AG09319 (cell line): ENCODE data around the gene MRPS5.
"Not testable (repeated sequence)": the region's sequence is repeated elsewhere in the genome, so short reads cannot be mapped to it uniquely, and the experiment has no call there.

Experiments used
- DNase-seq: peaks from one replicate; pipeline ENCODE4 v3.0.0-alpha.2; 2010; ENCODE audit warnings: low read depth; ENCODE audit errors: extremely low read depth
- CTCF ChIP-seq: IDR thresholded peaks from 2 replicates; pipeline ENCODE4 v1.5.1; 2011; ENCODE audit warnings: low read depth, mild to moderate bottlenecking, inconsistent platforms, low read length, moderate library complexity

The MRPS5 gene

DNA sequence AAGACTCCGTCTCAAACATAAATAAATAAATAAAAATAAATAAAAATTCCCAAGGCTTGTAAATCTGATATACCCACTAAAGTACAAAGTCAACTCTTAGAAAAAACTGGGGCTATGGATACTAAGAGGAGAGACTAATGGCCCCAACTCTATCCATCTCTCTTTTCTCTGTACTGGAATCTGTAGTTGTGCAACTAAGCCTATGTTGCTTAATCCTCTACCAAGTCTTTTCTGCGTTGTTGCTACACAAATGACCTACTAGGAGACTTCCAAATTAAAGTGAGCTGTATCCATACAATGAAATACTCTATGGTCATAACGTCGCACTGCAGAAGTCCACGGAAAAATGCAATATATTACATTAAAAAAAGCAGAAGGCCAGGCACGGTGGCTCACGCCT is 8.1 kb downstream of the MRPS5 start:
- TF ChIP-seq CTCF = no peak
- DNase-seq = no peak

DNA sequence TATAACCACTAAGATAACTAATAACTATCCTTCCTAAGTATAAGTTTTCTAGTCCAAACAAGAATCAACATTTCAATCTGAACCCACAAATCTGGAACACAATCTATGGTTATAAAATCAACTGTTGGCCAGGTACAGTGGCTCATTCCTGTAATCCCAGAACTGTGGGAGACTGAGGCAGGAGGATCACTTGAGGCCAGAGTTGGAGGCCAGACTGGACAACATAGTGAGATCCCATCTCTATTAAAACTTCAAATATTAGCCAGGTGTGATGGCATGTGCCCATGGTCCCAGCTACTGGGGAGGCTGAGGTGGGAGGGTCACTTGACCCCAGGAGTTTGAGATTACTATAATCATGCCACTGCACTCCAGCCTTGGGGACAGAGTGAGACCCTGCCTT is 11.2 kb downstream of the MRPS5 start:
- no peak for TF ChIP-seq CTCF
- DNase-seq = no peak

DNA sequence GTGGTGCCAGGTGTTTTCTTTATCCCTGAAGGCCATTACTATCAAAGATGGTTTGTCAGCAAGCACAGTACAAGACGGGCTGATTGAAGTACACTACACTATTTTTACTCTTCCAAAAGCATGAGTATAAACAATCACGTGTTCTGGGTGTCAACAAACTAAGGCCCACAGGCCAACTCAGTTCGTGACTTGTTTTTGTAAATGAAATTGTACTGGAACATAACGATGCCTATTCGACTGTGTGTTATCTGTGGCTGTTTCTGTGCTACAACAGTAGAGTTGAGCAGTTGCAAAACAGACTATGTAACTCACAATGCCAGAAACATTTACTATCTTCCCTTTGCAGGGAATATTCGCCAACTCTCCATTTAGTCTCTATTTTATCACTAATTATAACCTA is 12.3 kb downstream of the MRPS5 start:
- DNase-seq = no peak
- no peak for TF ChIP-seq CTCF

- DNase-seq = no peak
- TF ChIP-seq CTCF = no peak
These were observed 15.5 kb downstream of the MRPS5 start for GRCh38 chr2:95106081-95106480.

DNA sequence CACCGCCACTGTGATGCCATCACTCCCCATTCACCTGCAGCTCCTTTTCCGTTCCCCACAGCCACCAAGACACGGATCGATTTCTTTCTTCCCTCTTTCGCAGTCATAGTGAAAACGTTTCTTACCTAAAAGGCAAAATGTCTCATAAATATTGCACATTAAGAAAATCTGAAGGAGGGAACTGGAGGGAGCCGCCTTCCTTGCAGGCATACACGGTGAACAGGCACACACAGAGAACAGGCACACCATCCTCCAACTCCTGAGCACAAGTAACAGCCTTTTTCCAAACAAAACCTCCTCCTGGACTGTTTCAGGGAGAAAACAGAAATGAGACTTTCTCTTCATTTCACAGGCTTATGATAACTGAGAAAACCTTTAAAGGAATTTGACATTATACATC is 17.0 kb downstream of the MRPS5 start:
- no peak for DNase-seq
- no peak for TF ChIP-seq CTCF

DNA sequence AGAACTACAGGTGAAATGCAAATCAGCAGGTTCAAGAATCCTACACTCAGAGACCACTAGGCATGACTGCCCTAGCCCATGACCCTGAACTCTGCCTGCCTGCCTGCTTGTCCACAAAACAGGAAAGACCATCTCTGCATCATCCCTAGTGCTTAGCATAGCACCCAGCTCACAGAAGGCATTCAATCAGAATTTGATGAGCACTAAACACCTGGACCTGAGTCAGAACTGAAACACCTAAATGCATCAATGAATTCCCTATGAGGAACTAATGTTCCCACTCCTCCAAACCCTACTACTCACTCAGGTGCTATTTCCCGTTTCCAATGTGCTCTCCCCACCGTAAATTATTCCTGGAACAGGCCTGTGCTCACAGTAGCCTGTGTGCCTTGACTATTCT is 21.7 kb downstream of the MRPS5 start:
- TF ChIP-seq CTCF = no peak
- no peak for DNase-seq

DNA sequence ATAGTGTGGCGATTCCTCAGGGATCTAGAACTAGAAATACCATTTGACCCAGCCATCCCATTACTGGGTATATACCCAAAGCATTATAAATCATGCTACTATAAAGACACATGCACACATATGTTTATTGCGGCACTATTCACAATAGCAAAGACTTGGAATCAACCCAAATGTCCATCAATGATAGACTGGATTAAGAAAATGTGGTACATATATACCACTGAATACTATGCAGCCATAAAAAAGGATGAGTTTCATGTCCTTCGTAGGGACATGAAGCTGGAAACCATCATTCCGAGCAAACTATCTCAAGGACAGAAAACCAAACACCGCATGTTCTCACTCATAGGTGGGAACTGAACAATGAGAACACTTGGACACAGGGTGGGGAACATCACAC is 23.3 kb downstream of the MRPS5 start:
- not testable (repeated sequence) for DNase-seq

DNA sequence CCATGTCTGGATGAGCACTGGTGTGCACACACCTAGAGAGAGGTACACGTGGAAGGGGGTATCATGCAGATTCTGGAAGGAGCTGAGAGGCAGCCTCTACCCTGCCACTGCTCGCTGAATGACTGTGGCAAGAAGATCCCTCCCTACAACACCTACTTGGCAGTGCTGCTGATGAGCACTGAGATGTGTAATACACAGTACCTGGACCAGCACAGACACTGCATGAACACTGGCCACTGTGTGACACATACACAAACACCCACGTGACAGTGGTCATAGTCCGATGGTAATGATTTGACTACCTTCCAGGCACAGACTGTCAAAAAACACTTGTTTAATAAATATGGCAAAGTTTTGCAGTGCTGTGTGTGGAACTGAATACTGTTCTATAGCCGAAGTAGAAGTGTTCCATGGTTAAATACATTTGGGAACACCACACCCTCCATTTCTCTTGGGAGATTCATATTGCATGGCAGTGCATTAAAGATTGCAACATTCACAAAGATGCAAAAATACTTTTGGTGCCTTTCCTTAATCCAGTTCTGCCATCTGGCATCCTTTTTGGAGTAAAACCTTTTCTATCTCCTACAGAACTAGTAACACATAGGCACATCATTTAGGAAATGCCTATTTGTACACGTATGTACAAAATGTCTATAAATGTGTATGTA is 29.6 kb downstream of the MRPS5 start:
- TF ChIP-seq CTCF = no peak
- no peak for DNase-seq
